Common myeloid progenitor, CD34-positive (primary cell): ENCODE results near the gene SEPSECS.

Experiments
- CTCF ChIA-PET: fragments of 350-600 bp; sonication (Branson Sonifier 250); formaldehyde crosslinking; loops from one replicate; lab custom pipeline; 2021; ENCODE audit warnings: antibody characterized with exemption; lab: Charles Lee
- POLR2A ChIA-PET: fragments of 350-600 bp; sonication (Branson Sonifier 250); formaldehyde crosslinking; loops from one replicate; lab custom pipeline; 2021; ENCODE audit warnings: antibody characterized with exemption; lab: Charles Lee
- DNase-seq, 3 donors: peaks; one replicate each; pipeline versions ENCODE4 v3.0.0 to v3.0.0-alpha.2; 2013
- H3K27ac ChIP-seq, 2 experiments: 1 replicate in 1 of 2; 2 replicates in 1 of 2; pipeline ENCODE4 v1.7.0; 2013; ENCODE audit warnings: inconsistent platforms in 2 of 2, low read length in 2 of 2, mild to moderate bottlenecking in 2 of 2, low read depth in 1 of 2, moderate library complexity in 1 of 2; ENCODE audit not compliant: severe bottlenecking in 2 of 2, insufficient read depth in 1 of 2, poor library complexity in 1 of 2
- H3K27me3 ChIP-seq, 5 experiments: replicated peaks in 2 of 5; 1 replicate in 3 of 5; 2 replicates in 2 of 5; pipeline versions ENCODE4 v1.6.1 to v1.7.0; 2013; ENCODE audit warnings: low read length in 4 of 5, mild to moderate bottlenecking in 2 of 5, moderate library complexity in 2 of 5, inconsistent platforms in 1 of 5; ENCODE audit not compliant: insufficient read depth in 5 of 5, control insufficient read depth in 4 of 5
- H3K36me3 ChIP-seq, 4 experiments: 1 replicate in 2 of 4; 2 replicates in 2 of 4; pipeline versions ENCODE4 v1.6.1 to v1.7.0; 2013; ENCODE audit warnings: low read length in 3 of 4, control low read depth in 1 of 4, mild to moderate bottlenecking in 1 of 4; ENCODE audit not compliant: control insufficient read depth in 4 of 4, insufficient read depth in 4 of 4
- H3K4me1 ChIP-seq, 4 experiments: 1 replicate in 3 of 4; 2 replicates in 1 of 4; pipeline versions ENCODE4 v1.6.1 to v1.7.1; 2013; ENCODE audit warnings: low read length in 3 of 4, mild to moderate bottlenecking in 3 of 4, control low read depth in 1 of 4, inconsistent platforms in 1 of 4, moderate library complexity in 1 of 4; ENCODE audit not compliant: control insufficient read depth in 4 of 4, insufficient read depth in 4 of 4; ENCODE audit errors: control extremely low read depth in 1 of 4
- H3K4me3 ChIP-seq, 7 experiments: 1 replicate in 4 of 7; 2 replicates in 3 of 7; pipeline versions ENCODE4 v1.5.1 to v1.7.0; 2013; ENCODE audit warnings: mild to moderate bottlenecking in 7 of 7, low read length in 6 of 7, moderate library complexity in 6 of 7, inconsistent platforms in 2 of 7, low read depth in 2 of 7, control low read depth in 1 of 7; ENCODE audit not compliant: insufficient read depth in 4 of 7, control insufficient read depth in 1 of 7; ENCODE audit errors: extremely low read depth in 1 of 7
- H3K9me3 ChIP-seq, 5 experiments: 1 replicate in 4 of 5; 2 replicates in 1 of 5; pipeline versions ENCODE4 v1.6.1 to v1.7.1; 2013; ENCODE audit warnings: low read length in 4 of 5, mild to moderate bottlenecking in 2 of 5, inconsistent platforms in 1 of 5, low read depth in 1 of 5, moderate library complexity in 1 of 5; ENCODE audit not compliant: control insufficient read depth in 4 of 5, insufficient read depth in 2 of 5; ENCODE audit errors: control extremely low read depth in 1 of 5
- WGBS: methylation state at CpG from one replicate; pipeline ENCODE4 v1.1.5; 2013; ENCODE audit not compliant: insufficient coverage; 5-methylcytosine and 5-hydroxymethylcytosine counted together

The SEPSECS gene

DNA sequence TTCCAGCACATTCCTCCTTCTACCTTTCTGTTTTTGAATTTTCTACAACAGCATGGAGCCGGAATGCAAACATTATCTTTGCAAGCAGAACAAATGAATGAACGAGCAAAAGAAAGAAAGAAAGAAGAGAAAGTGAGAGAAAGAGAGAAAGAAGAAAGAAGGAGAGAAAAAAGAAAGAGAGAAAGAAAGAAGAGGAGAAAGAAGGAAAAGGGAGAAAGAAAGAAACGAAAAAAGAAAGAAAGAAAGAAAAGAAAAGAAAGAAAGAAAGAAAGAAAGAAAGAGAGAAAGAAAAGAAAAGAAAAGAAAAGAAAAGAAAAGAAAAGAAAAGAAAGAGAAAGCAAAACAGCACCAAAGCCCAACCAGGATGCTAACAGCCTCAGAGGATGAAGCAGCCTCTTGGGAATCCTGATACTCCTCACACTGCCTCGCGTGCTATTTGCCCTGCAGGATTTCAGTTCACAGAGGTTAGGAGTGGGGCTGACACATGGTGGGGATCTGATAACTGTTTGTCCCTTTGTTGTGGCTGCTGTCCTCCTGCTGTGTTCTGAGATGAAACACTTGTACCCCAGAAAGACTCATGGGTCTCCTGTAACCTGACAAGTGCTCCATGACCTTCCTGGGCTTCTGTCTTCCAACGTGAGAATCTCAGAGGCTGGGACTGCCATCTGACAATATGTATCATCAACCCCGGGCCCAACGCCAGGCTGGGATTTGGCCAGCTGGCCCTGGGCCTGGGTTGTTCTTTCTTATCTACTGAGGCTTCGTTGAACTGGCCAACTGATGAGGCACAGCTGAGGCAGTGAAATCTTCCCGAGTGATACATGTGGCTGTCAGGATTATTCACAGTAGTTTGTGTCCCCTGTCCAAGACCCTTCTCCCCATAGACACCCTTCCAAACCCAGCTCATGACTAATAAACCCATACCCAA is 61.0 kb downstream of the SEPSECS start:
- Histone ChIP-seq H3K4me1 (peaks cover 0 to 7% (median 2%) of the 10 kb centered on the region in 4 experiments), H3K36me3 (no peaks in the 10 kb centered on the region), H3K4me3 (no peak overlapping the region), H3K27ac (no peak overlapping the region), H3K9me3 (peaks cover 0 to 10% (median 7%) of the 10 kb centered on the region in 5 experiments), H3K27me3 (no peaks in the 10 kb centered on the region)
- WGBS: 95% methylated on average over 9 of the region's 10 CpGs
- ChIA-PET CTCF (no interaction called here), POLR2A (no interaction called here)
- no peak for DNase-seq

- Histone ChIP-seq H3K27ac (no peak overlapping the region), H3K27me3 (no peaks in the 10 kb centered on the region), H3K36me3 (no peaks in the 10 kb centered on the region), H3K4me3 (no peak overlapping the region), H3K4me1 (no peaks in the 10 kb centered on the region), H3K9me3 (peaks cover 0 to 18% (median 10%) of the 10 kb centered on the region in 5 experiments)
- WGBS: 82% methylated on average over 9 of the region's 11 CpGs
- ChIA-PET CTCF (no interaction called here), POLR2A (no interaction called here)
- DNase-seq: no peak
These were observed 63.2 kb downstream of the SEPSECS start for GRCh38 chr4:25096981-25097443.

DNA sequence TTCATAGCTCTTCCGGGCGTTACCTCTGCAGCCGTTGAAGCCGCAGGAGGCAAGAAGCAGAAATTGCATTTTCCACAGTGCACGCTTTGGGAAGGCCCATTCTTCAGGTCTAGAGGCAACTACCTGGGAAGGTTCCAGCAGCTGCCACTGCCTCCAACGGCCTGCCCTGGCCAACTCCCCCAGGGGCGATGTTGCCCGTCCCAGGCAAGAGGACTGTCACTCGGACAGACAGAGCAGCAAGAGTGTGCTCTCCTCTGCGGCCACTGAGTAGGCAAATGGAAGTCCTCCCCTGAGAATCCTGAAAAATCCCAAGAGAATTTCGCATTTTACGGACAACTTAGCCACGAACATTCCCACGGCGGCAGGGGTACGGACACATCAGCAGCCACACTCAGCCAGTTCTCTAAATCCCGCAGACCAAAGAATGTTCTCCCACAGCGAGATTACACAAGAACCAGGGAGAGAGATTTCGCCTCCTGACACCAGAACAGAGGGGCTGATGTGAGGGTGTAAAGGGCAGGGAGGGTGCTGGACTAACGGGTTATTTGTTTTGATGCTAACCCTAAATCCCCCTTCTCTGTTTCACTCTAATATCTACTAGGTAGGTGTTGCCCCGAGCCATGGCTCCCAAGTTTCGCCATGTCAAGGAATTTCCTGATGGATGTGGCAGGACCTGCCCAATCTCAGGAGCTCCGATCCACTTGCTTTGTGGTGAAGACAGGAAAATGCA is 63.8 kb downstream of the SEPSECS start:
- H3K27me3 ChIP-seq: no peaks in the 10 kb centered on the region
- ChIA-PET CTCF (no interaction called here), POLR2A (no interaction called here)
- no peaks in the 10 kb centered on the region for H3K4me1 ChIP-seq
- peaks cover 0 to 12% (median 5%) of the 10 kb centered on the region in 5 experiments for H3K9me3 ChIP-seq
- H3K36me3 ChIP-seq: no peaks in the 10 kb centered on the region
- no peak overlapping the region for H3K4me3 ChIP-seq
- H3K27ac ChIP-seq: no peak overlapping the region
- over 99% methylated on average over 19 of the region's 23 CpGs for WGBS
- DNase-seq: no peak

GRCh38 chr4:25095837-25096236 is 64.4 kb downstream of the SEPSECS start:
- no peak for DNase-seq
- Histone ChIP-seq H3K4me1 (no peaks in the 10 kb centered on the region), H3K27me3 (peaks cover 0 to 3% (median 0%) of the 10 kb centered on the region in 5 experiments), H3K27ac (no peak overlapping the region), H3K4me3 (no peak overlapping the region), H3K36me3 (no peaks in the 10 kb centered on the region), H3K9me3 (peaks cover 0 to 9% (median 5%) of the 10 kb centered on the region in 5 experiments)
- CTCF ChIA-PET: no interaction called here
- POLR2A ChIA-PET: no interaction called here
- 96% methylated on average over 22 of the region's 24 CpGs for WGBS

DNA sequence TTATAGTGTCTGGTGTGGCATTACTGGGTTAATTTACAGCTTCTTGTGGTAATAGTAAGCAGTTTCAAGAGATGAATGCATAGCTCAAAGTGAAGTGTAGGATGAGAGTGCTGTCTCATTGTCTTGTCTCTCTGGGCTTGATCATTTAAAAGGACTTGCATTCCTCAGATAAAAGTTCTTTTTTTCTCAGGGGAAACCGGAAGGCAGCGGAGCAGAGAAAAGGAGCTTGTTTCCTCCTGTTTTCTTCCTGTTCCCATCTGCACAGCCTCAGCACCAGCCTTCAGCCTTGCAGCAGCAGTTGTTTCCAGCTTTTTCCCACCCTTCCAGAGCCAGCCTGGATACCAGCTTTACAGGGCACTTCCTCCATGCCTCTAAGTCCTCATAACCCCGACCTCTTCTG is 68.1 kb downstream of the SEPSECS start:
- DNase-seq: no peak
- POLR2A ChIA-PET: no interaction called here
- WGBS: 88% methylated on average over 3 of the region's 3 CpGs
- Histone ChIP-seq H3K27me3 (peaks cover 0 to 20% (median 11%) of the 10 kb centered on the region in 5 experiments), H3K9me3 (peaks cover 0 to 9% (median 5%) of the 10 kb centered on the region in 5 experiments), H3K4me1 (peaks cover 0 to 18% (median 11%) of the 10 kb centered on the region in 4 experiments), H3K36me3 (no peaks in the 10 kb centered on the region), H3K4me3 (no peak overlapping the region), H3K27ac (no peak overlapping the region)
- CTCF ChIA-PET: interaction anchor here (1.5 kb wide), 1 partner anchor 17 kb away, joined by 3 read pairs; no protein-coding TSS in a partner anchor

DNA sequence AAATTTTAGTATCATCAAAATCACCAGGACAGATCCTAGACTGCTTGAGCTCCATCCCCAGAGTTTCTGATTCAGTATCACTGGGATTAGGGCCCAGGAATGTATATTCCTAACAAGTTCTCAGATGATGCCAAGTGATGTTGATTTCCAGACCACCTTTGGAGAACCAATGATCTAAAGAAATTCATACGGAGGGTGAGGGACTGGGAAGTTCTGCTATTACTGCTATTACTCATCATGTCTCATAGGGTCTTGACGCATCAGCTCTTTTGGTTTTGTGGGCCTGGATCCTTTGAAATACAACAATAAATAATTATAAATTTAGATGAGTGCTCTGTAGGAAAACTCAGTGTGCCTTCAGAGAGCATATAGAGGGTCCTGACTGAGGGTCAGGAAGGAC is 69.7 kb downstream of the SEPSECS start:
- peaks cover 0 to 20% (median 11%) of the 10 kb centered on the region in 5 experiments for H3K27me3 ChIP-seq
- H3K9me3 ChIP-seq: peaks cover 0 to 9% (median 5%) of the 10 kb centered on the region in 5 experiments
- no CpG with 5 or more reads among the region's 2 CpGs for WGBS
- peaks cover 0 to 25% (median 19%) of the 10 kb centered on the region in 4 experiments for H3K4me1 ChIP-seq
- ChIA-PET CTCF (no interaction called here), POLR2A (interaction anchor here (0.6 kb wide), 1 partner anchor 451 kb away, joined by 3 read pairs; no protein-coding TSS in a partner anchor)
- no peak for DNase-seq
- H3K27ac ChIP-seq: no peak overlapping the region
- no peaks in the 10 kb centered on the region for H3K36me3 ChIP-seq
- no peak overlapping the region for H3K4me3 ChIP-seq
